ENCODE results near the gene GXYLT2. TPM values are rescaled to one million over a fixed set of nuclear protein-coding genes. Genes with fewer than 3 reads are reported as not detected.
A peak's percentile ranks its signal among the peaks of the same experiment; 100 is the strongest.
"Not testable (repeated sequence)": the region's sequence is repeated elsewhere in the genome, so short reads cannot be mapped to it uniquely, and the experiment has no call there.

GXYLT2 gene
- total RNA-seq, 3 donors from 2014 or later (not counting 1 experiment from before 2014, with no cell fraction given): not detected

GRCh38 chr3:72997421-72997961 is 109.6 kb downstream of the GXYLT2 start:
- peaks cover 16% of the 10 kb centered on the region for H3K36me3 ChIP-seq (ENCODE audit: control insufficient read depth, insufficient read depth, low read length)
- H3K4me1 ChIP-seq (ENCODE audit: control insufficient read depth, insufficient read depth, low read length): peaks cover 19% of the 10 kb centered on the region
- Mint-ChIP-seq H3K4me3 (peak overlapping the region; percentile 88), H3K9me3 (no peaks in the 10 kb centered on the region), H3K36me3 (no peaks in the 10 kb centered on the region), H3K27ac (peak overlapping the region; percentile 91 to 95), H3K4me1 (peaks cover 40 to 42% of the 10 kb centered on the region in 2 donors), H3K27me3 (ENCODE audit: low read depth in 2 of 2) (no peaks in the 10 kb centered on the region)
- H3K27me3 ChIP-seq (ENCODE audit: control insufficient read depth, insufficient read depth, low read length): no peaks in the 10 kb centered on the region
- no peaks in the 10 kb centered on the region for H3K9me3 ChIP-seq (ENCODE audit: control insufficient read depth, insufficient read depth, low read length)
- under 1% methylated on average over 16 of the region's 16 CpGs for WGBS (ENCODE audit: insufficient coverage)
- ATAC-seq: peak; percentile 17 to 35 (median 24)
- peak in 1 of 2 donors; percentile 77 for DNase-seq
- peak overlapping the region; percentile 97 for H3K27ac ChIP-seq (ENCODE audit: low read length)
- intact Hi-C loops (cut with micrococcal nuclease): loop anchor here (10.0 kb wide), 2 partner anchors 57 to 553 kb away; partner anchors contain the start of gene RYBP
- TF ChIP-seq CTCF (IDR thresholded peaks at IDR 0.05): peak; percentile 46
- H3K4me3 ChIP-seq (ENCODE audit: low read length): peak overlapping the region; percentile 97

GRCh38 chr3:72998466-72998865 is 110.6 kb downstream of the GXYLT2 start:
- no peak for ATAC-seq
- Mint-ChIP-seq H3K9me3 (no peaks in the 10 kb centered on the region), H3K4me1 (peaks cover 47 to 50% of the 10 kb centered on the region in 2 donors), H3K27me3 (ENCODE audit: low read depth in 2 of 2) (no peaks in the 10 kb centered on the region), H3K36me3 (no peaks in the 10 kb centered on the region), H3K27ac (peak overlapping the region; percentile 86 to 95), H3K4me3 (peak overlapping the region; percentile 67)
- Histone ChIP-seq H3K36me3 (ENCODE audit: control insufficient read depth, insufficient read depth, low read length) (peaks cover 16% of the 10 kb centered on the region), H3K27me3 (ENCODE audit: control insufficient read depth, insufficient read depth, low read length) (no peaks in the 10 kb centered on the region), H3K4me3 (ENCODE audit: low read length) (no peak overlapping the region), H3K4me1 (ENCODE audit: control insufficient read depth, insufficient read depth, low read length) (peaks cover 19% of the 10 kb centered on the region), H3K27ac (ENCODE audit: low read length) (no peak overlapping the region), H3K9me3 (ENCODE audit: control insufficient read depth, insufficient read depth, low read length) (no peaks in the 10 kb centered on the region)
- no peak for DNase-seq
- WGBS (ENCODE audit: insufficient coverage): 50% methylated on average over 4 of the region's 4 CpGs
- intact Hi-C loops (cut with micrococcal nuclease): loop anchor here (10.0 kb wide), 2 partner anchors 56 to 554 kb away; partner anchors contain the start of gene RYBP
- TF ChIP-seq CTCF (IDR thresholded peaks at IDR 0.05): no peak

GRCh38 chr3:72999951-73000350 is 112.1 kb downstream of the GXYLT2 start:
- H3K4me3 Mint-ChIP-seq: peak overlapping the region; percentile 77
- TF ChIP-seq CTCF (IDR thresholded peaks at IDR 0.05): no peak
- WGBS (ENCODE audit: insufficient coverage): 34% methylated on average over 2 of the region's 2 CpGs
- Histone ChIP-seq H3K27ac (ENCODE audit: low read length) (no peak overlapping the region), H3K4me1 (ENCODE audit: control insufficient read depth, insufficient read depth, low read length) (peaks cover 19% of the 10 kb centered on the region), H3K27me3 (ENCODE audit: control insufficient read depth, insufficient read depth, low read length) (no peaks in the 10 kb centered on the region), H3K9me3 (ENCODE audit: control insufficient read depth, insufficient read depth, low read length) (no peaks in the 10 kb centered on the region), H3K4me3 (ENCODE audit: low read length) (no peak overlapping the region), H3K36me3 (ENCODE audit: control insufficient read depth, insufficient read depth, low read length) (peaks cover 16% of the 10 kb centered on the region)
- no peaks in the 10 kb centered on the region for H3K36me3 Mint-ChIP-seq
- intact Hi-C loops (cut with micrococcal nuclease): loop anchor here (10.0 kb wide), 2 partner anchors 55 to 555 kb away; partner anchors contain the start of gene RYBP
- peak overlapping the region; percentile 86 to 95 for H3K27ac Mint-ChIP-seq
- peak in 1 of 2 donors; percentile 47 for DNase-seq
- no peaks in the 10 kb centered on the region for H3K9me3 Mint-ChIP-seq
- peaks cover 60 to 61% of the 10 kb centered on the region in 2 donors for H3K4me1 Mint-ChIP-seq
- H3K27me3 Mint-ChIP-seq (ENCODE audit: low read depth in 2 of 2): no peaks in the 10 kb centered on the region
- no peak for ATAC-seq

- H3K27me3 ChIP-seq (ENCODE audit: control insufficient read depth, insufficient read depth, low read length); H3K9me3 Mint-ChIP-seq; ATAC-seq; intact Hi-C loops (cut with micrococcal nuclease); H3K27ac ChIP-seq (ENCODE audit: low read length); H3K9me3 ChIP-seq (ENCODE audit: control insufficient read depth, insufficient read depth, low read length); H3K4me3 Mint-ChIP-seq; H3K4me1 ChIP-seq (ENCODE audit: control insufficient read depth, insufficient read depth, low read length); DNase-seq; H3K27me3 Mint-ChIP-seq (ENCODE audit: low read depth in 2 of 2); H3K36me3 Mint-ChIP-seq; H3K4me3 ChIP-seq (ENCODE audit: low read length): not testable (repeated sequence)
- H3K36me3 ChIP-seq (ENCODE audit: control insufficient read depth, insufficient read depth, low read length): peaks cover 24% of the 10 kb centered on the region
- over 99% methylated on average over 7 of the region's 8 CpGs for WGBS (ENCODE audit: insufficient coverage)
- Mint-ChIP-seq H3K27ac (peak overlapping the region; percentile 67 to 72), H3K4me1 (peaks cover 60 to 70% of the 10 kb centered on the region in 2 donors)
Observed at GRCh38 chr3:73003050-73003449, 115.2 kb downstream of the GXYLT2 start.
